Tibial artery (tissue), 4 donors: Measurements from ENCODE around the gene PKD1L1.
"Not testable (repeated sequence)": the region's sequence is repeated elsewhere in the genome, so short reads cannot be mapped to it uniquely, and the experiment has no call there.

Source experiments
- DNase-seq, 2 donors: peaks; one replicate each; pipeline ENCODE4 v3.0.0-alpha.2; 2019
- H3K27ac ChIP-seq, 2 donors: fragments of 200-600 bp; sonication (generic) in 1 of 2; 1 replicate in 1 of 2; 2 replicates in 1 of 2; pipeline ENCODE4 v1.5.1; 2018 to 2019; ENCODE audit warnings: mild to moderate bottlenecking in 1 of 2
- H3K27me3 ChIP-seq, 2 donors: fragments of 200-600 bp; sonication (generic) in 1 of 2; one replicate each; pipeline versions ENCODE4 v1.5.1 to v1.6.0; 2016 to 2019
- H3K36me3 ChIP-seq, 3 donors: fragments of 200-600 bp; sonication (generic) in 2 of 3; one replicate each; pipeline ENCODE4 v1.5.1; 2016 to 2019; ENCODE audit warnings: mild to moderate bottlenecking in 2 of 3
- H3K4me1 ChIP-seq, 4 donors: fragments of 200-600 bp; sonication (generic) in 2 of 4; 1 replicate in 3 of 4; 2 replicates in 1 of 4; pipeline ENCODE4 v1.5.1; 2016 to 2019
- H3K4me3 ChIP-seq, 2 donors: fragments of 200-600 bp; sonication (generic) in 1 of 2; 1 replicate in 1 of 2; 2 replicates in 1 of 2; pipeline ENCODE4 v1.5.1; 2018 to 2019; ENCODE audit warnings: mild to moderate bottlenecking in 2 of 2
- H3K9me3 ChIP-seq, 3 donors: fragments of 200-600 bp; sonication (generic) in 1 of 3; one replicate each; pipeline ENCODE4 v1.5.1; 2016 to 2019
- intact Hi-C: fragments of 100-400 bp; cut with DNase I; formaldehyde crosslinking; loops from one replicate; pipeline ENCODE4 v1.15.0; 2023; ENCODE audit warnings: low total_unique reads
- TF ChIP-seq, protein P1 (sequence below), 2 experiments: fragments of 200-600 bp in 1 of 2; fragments of 450-650 bp in 1 of 2; IDR thresholded peaks; one replicate each; pipeline ENCODE4 v1.5.1; 2017 to 2019; ENCODE audit warnings: antibody characterized with exemption in 2 of 2, mild to moderate bottlenecking in 1 of 2, moderate library complexity in 1 of 2

Gene PKD1L1

DNA sequence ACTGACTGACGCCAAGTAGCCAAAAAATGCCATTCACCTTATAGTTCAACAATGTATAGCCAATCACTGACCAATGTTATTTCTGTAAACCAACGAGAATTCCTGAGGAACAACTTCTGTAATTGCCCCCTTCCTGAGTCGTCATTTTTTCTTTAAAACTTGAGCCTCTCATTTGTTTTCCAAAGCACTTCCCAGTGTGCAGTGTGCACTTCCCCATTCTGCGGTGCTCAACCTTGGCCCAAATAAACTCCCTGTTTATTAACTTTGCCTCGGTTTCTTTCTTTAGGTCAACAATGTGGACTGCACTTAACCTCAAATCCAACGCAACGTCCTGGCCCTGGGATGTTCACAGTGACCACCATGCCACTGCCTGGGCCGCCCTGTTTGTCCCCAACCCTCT, 15.1 kb downstream of the PKD1L1 start:
- DNase-seq = no peak

GRCh38 chr7:47932466-47933037, 15.7 kb downstream of the PKD1L1 start:
- Histone ChIP-seq H3K27me3 (no peaks in the 10 kb centered on the region), H3K4me1 (peaks cover 0 to 19% (median 0%) of the 10 kb centered on the region in 4 donors), H3K4me3 (no peak overlapping the region), H3K36me3 (no peaks in the 10 kb centered on the region), H3K9me3 (no peaks in the 10 kb centered on the region), H3K27ac (no peak overlapping the region)
- TF ChIP-seq, protein P1, sequence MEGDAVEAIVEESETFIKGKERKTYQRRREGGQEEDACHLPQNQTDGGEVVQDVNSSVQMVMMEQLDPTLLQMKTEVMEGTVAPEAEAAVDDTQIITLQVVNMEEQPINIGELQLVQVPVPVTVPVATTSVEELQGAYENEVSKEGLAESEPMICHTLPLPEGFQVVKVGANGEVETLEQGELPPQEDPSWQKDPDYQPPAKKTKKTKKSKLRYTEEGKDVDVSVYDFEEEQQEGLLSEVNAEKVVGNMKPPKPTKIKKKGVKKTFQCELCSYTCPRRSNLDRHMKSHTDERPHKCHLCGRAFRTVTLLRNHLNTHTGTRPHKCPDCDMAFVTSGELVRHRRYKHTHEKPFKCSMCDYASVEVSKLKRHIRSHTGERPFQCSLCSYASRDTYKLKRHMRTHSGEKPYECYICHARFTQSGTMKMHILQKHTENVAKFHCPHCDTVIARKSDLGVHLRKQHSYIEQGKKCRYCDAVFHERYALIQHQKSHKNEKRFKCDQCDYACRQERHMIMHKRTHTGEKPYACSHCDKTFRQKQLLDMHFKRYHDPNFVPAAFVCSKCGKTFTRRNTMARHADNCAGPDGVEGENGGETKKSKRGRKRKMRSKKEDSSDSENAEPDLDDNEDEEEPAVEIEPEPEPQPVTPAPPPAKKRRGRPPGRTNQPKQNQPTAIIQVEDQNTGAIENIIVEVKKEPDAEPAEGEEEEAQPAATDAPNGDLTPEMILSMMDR (IDR thresholded peaks at IDR 0.05) = no peak
- intact Hi-C loops = no loop called here
- no peak for DNase-seq

More for the DNA sequence above, 15.1 kb downstream of the PKD1L1 start:
- TF ChIP-seq, protein P1 (IDR thresholded peaks at IDR 0.05) = no peak
- intact Hi-C loops = no loop called here
- no peak overlapping the region for H3K27ac ChIP-seq
- no peak overlapping the region for H3K4me3 ChIP-seq
- no peaks in the 10 kb centered on the region for H3K9me3 ChIP-seq
- H3K4me1 ChIP-seq = peaks cover 0 to 19% (median 0%) of the 10 kb centered on the region in 4 donors
- H3K27me3 ChIP-seq = no peaks in the 10 kb centered on the region
- H3K36me3 ChIP-seq = no peaks in the 10 kb centered on the region

DNA sequence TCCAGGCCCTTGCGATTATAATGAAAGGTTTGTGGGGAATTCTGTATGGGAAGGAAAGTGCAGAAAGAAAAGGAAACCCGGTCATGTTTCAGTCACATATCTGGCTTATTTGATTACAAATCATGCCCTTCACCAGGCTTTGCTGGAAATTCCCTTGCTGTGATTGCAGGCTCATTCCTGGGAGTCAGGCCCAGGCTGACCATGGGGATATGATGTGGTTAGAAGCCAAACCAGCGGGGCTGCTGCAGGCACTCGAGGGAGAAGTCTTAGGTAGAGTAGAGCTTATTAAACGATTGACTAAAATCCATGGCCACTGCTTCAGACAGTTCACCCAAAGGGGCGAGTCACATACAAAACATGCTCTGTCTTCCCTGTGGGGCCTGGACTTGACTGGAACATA, 16.2 kb downstream of the PKD1L1 start:
- TF ChIP-seq, protein P1 (IDR thresholded peaks at IDR 0.05) = no peak
- intact Hi-C loops = no loop called here
- H3K9me3 ChIP-seq = no peaks in the 10 kb centered on the region
- no peaks in the 10 kb centered on the region for H3K36me3 ChIP-seq
- H3K4me3 ChIP-seq = no peak overlapping the region
- no peak for DNase-seq
- H3K4me1 ChIP-seq = peaks cover 0 to 19% (median 0%) of the 10 kb centered on the region in 4 donors
- no peak overlapping the region for H3K27ac ChIP-seq
- no peaks in the 10 kb centered on the region for H3K27me3 ChIP-seq

GRCh38 chr7:47931005-47932004, 17.0 kb downstream of the PKD1L1 start:
- intact Hi-C loops = no loop called here
- no peak for DNase-seq
- H3K27ac ChIP-seq = no peak overlapping the region
- peaks cover 0 to 19% (median 0%) of the 10 kb centered on the region in 4 donors for H3K4me1 ChIP-seq
- no peaks in the 10 kb centered on the region for H3K27me3 ChIP-seq
- no peak overlapping the region for H3K4me3 ChIP-seq
- TF ChIP-seq, protein P1 (IDR thresholded peaks at IDR 0.05) = no peak
- H3K36me3 ChIP-seq = no peaks in the 10 kb centered on the region
- no peaks in the 10 kb centered on the region for H3K9me3 ChIP-seq

- intact Hi-C loops = no loop called here
- no peak overlapping the region for H3K27ac ChIP-seq
- TF ChIP-seq, protein P1 (IDR thresholded peaks at IDR 0.05) = no peak
- H3K4me1 ChIP-seq = no peaks in the 10 kb centered on the region
- H3K27me3 ChIP-seq = no peaks in the 10 kb centered on the region
- H3K9me3 ChIP-seq = no peaks in the 10 kb centered on the region
- no peaks in the 10 kb centered on the region for H3K36me3 ChIP-seq
- no peak overlapping the region for H3K4me3 ChIP-seq
- DNase-seq = no peak
Observed at GRCh38 chr7:47924266-47924665, 24.0 kb downstream of the PKD1L1 start.

GRCh38 chr7:47923081-47923875, 25.0 kb downstream of the PKD1L1 start:
- H3K9me3 ChIP-seq, intact Hi-C loops, DNase-seq, H3K4me1 ChIP-seq, H3K36me3 ChIP-seq, H3K27ac ChIP-seq, H3K27me3 ChIP-seq, H3K4me3 ChIP-seq: not testable (repeated sequence)

DNA sequence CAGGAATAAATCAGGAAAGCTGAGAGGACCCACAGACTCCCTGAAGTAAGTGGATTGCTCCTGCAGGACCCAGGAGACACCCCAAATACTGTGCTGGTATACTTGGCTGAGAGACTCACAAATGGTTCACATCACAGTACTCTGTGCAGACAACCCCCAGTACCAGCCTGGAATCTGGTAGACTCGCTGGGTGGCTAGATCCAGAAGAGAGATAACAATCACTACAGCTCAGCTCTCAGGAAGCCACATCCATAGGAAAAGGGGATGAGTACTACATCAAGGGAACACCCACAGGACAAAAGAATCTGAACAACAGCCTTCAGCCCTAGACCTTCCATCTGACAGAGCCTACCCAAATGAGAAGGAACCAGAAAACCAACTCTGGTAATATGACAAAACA, 31.8 kb downstream of the PKD1L1 start:
- H3K27ac ChIP-seq, H3K4me1 ChIP-seq, intact Hi-C loops, H3K27me3 ChIP-seq, H3K4me3 ChIP-seq, H3K36me3 ChIP-seq, DNase-seq, H3K9me3 ChIP-seq: not testable (repeated sequence)
